ENCODE measurements around the gene PAFAH1B2.

The PAFAH1B2 gene

GRCh38 chr11:117191680-117192400 lies 47.8 kb downstream of the PAFAH1B2 start:
- DNase-seq, result no peak

GRCh38 chr11:117192401-117192875 lies 48.4 kb downstream of the PAFAH1B2 start:
- DNase-seq, result no peak

GRCh38 chr11:117193130-117194020 lies 49.3 kb downstream of the PAFAH1B2 start:
- no peak for DNase-seq

GRCh38 chr11:117194267-117194666 lies 50.2 kb downstream of the PAFAH1B2 start:
- no peak for DNase-seq

DNA sequence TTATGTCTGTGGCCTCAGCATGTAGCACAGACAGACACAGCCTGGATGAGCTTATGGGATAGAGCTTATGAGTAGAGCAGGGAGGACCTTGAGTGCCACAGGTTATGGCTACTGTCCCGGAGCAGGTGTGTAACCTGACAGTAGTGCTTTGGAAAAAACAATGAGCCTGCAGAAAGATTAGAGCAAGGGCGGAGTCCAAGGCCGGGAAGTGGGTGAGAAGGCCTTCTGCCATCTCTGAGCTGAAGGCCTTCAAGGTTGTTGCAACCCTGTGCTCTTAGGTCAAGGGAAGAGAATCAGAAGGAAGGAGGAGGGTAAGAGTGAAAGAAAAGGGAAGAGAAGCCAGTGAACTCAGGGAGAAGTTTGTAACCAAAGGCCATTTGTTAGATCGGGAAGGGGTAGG lies 51.2 kb downstream of the PAFAH1B2 start:
- DNase-seq, result no peak

DNA sequence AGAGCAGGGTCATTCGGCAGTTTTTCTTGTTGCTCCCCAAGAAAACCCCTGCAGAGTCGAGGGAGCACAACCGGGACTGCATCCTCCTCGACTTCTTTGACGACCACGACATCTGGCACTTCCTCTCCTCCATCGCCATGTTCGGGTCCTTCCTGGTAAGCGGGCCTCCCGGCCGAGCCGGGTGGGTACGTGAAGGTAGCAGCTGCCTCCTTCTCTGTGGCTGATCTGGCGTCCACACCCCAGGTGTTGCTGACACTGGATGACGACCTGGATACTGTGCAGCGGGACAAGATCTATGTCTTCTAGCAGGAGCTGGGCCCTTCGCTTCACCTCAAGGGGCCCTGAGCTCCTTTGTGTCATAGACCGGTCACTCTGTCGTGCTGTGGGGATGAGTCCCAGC lies 51.7 kb downstream of the PAFAH1B2 start:
- no peak for DNase-seq

DNA sequence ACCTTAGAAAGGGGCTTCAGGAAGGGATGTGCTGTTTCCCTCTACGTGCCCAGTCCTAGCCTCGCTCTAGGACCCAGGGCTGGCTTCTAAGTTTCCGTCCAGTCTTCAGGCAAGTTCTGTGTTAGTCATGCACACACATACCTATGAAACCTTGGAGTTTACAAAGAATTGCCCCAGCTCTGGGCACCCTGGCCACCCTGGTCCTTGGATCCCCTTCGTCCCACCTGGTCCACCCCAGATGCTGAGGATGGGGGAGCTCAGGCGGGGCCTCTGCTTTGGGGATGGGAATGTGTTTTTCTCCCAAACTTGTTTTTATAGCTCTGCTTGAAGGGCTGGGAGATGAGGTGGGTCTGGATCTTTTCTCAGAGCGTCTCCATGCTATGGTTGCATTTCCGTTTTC lies 52.9 kb downstream of the PAFAH1B2 start:
- no peak for DNase-seq

GRCh38 chr11:117197516-117198456 lies 53.7 kb downstream of the PAFAH1B2 start:
- DNase-seq, result no peak

GRCh38 chr11:117198613-117199012 lies 54.5 kb downstream of the PAFAH1B2 start:
- no peak for DNase-seq

- no peak for DNase-seq
These were observed 55.2 kb downstream of the PAFAH1B2 start, which contains the start of gene TAGLN for GRCh38 chr11:117199053-117199915. TAGLN (plus strand) TSS chr11:117199370; CDS start chr11:117203014, 3,644 bp downstream.

DNA sequence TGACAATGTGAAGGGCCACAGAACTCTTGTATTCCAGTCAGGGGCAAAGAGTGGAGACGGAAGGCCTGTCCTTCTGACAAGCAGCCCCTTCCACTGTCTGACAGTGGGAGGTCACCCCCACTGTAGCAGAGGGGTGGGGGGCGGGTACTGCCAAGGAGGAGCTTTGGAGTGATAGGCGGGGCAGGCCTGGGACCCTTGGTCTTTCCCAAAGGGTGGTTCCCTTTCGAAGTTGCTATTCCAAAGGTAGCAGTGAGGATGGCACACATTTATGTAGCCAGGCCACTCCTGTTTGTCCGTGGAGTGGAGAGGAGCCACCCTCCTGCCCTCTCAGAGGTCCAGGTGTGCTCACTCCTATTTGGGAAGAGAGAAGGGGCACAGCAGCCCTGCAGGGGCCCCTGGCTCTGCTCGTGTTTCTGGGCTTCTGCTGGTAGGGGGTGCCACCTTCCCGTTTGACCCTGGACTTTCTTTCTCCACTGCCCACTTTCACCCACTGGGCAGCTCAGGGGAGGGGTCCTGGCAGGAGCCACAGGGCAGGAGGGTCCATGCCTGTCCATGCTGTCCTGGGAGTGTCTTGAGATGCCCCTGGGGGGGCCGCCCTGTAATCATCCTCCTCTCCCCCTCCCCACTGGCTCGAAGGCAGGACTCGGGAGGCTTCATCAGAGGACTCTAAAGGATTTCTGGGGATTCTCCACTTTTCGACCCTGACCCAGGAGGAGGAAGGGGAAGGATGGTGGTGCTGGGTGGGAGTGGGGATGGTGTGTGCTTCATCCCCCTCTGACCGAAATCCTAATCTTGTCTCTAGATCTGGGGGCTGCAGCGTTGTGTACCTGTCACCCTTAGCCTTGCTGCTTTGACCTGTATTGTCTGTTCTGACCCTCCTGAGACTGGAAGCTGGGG lies 56.1 kb downstream of the PAFAH1B2 start:
- no peak for DNase-seq

- DNase-seq, result no peak
These were observed 56.9 kb downstream of the PAFAH1B2 start for GRCh38 chr11:117200813-117201657.

GRCh38 chr11:117201658-117202305 lies 57.7 kb downstream of the PAFAH1B2 start:
- DNase-seq, result no peak

DNA sequence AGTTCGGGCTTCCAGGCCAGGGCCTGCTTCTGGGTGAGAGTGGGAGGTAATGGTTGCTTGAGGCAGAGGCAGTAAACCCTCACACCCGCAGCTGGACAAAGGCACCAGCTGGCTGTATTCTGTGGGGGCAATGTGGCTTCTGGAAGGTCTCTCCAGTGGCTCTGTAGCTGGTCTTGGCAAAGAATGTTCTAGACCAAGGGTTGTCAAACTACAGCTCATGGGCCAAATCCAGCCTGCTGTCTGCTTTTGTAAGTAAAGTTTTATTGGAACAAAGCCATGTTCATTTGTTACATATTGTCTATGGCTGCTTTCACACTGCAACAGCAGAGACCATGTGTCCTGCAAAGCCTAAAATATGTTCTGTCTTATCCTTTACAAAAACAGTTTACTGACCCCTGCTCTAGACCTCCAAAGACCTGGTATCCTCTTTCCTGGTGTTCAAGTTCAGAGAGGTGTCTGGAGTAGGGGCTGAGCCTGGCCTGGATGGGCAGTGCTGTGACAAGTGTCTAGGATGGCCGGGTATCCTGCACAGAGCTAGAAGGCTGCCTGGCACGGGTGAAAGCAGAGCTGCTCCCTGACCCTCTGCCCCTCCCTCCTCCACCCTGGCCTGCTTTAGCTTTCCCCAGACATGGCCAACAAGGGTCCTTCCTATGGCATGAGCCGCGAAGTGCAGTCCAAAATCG lies 58.4 kb downstream of the PAFAH1B2 start:
- DNase-seq, result no peak

DNA sequence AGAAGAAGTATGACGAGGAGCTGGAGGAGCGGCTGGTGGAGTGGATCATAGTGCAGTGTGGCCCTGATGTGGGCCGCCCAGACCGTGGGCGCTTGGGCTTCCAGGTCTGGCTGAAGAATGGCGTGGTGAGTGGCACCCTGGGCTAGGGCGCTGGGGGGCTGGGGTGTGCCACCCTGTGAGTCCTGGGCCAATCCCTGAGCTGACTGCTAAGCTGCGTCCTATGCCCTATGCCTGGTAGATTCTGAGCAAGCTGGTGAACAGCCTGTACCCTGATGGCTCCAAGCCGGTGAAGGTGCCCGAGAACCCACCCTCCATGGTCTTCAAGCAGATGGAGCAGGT lies 59.0 kb downstream of the PAFAH1B2 start:
- DNase-seq, result no peak

DNA sequence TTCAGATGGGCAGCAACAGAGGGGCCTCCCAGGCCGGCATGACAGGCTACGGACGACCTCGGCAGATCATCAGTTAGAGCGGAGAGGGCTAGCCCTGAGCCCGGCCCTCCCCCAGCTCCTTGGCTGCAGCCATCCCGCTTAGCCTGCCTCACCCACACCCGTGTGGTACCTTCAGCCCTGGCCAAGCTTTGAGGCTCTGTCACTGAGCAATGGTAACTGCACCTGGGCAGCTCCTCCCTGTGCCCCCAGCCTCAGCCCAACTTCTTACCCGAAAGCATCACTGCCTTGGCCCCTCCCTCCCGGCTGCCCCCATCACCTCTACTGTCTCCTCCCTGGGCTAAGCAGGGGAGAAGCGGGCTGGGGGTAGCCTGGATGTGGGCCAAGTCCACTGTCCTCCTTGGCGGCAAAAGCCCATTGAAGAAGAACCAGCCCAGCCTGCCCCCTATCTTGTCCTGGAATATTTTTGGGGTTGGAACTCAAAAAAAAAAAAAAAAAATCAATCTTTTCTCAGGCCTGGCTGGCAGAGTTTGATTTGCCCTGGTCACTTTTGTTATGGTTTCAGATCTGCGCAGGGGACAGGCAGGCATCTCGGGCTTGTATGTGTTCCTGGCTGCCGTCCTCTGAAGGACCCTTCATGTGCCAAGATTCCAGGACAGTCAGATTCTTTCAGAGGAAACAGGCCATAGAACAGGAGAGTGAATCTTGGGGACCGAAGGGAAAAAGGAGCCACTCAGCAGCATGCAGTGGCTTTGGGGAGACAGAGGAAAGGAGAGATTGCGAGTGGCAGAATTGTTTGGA lies 60.4 kb downstream of the PAFAH1B2 start:
- DNase-seq, result no peak

- DNase-seq, result no peak
These were observed 61.2 kb downstream of the PAFAH1B2 start for GRCh38 chr11:117205211-117205818.

Data from NCI-H1417 treated with DMSO at 0.1 percent for 48 hours (cell line).